Measurements from ENCODE around the gene PRRT3.

DNA sequence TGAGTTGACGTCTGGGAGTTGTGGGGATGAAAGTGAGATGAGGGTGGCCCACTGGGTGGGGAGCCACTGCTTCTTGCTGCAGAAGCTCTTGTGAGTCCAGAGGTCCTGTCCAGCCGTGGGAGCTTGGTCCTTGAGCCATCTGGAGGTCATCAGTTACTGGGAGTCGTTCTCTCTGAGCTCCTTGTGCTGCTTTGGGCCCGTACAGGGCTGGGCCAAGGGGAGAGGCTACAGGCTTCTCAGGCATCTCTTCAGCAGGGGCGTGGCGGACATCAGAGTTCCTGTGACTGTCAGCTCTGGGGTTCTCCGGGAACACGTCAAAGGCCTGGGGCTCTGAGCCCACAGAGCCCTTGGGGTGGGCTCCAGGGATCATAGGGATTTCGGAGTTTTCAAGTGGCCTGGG is 2.6 kb downstream of the PRRT3 start:
- TF ChIP-seq CTCF (IDR thresholded peaks at IDR 0.05) (no peak), EP300 (IDR thresholded peaks at IDR 0.05) (no peak), POLR2AphosphoS5 (IDR thresholded peaks at IDR 0.05) (no peak), POLR2A (IDR thresholded peaks at IDR 0.05) (no peak)

All from upper lobe of left lung (tissue), 4 donors.